HepG2 (cell line): ENCODE measurements around the gene CYLC2. TPM values are rescaled to one million over a fixed set of nuclear protein-coding genes. Genes with fewer than 3 reads are reported as not detected.

Experiments used
- ATAC-seq: fragments of 200-7000 bp; cut with Tn5 transposase; 3 replicates; pipeline ENCODE4 v1.9.1; 2020; ENCODE audit warnings: mild to moderate bottlenecking, moderate library complexity
- BruUV-seq: library from RNA; stranded (reverse); fragments of 400-500 nt; replicated peaks from 2 replicates; lab custom pipeline; 2021; lab: Mats Ljungman, UMichigan
- CTCF ChIA-PET: fragments of 300-600 bp; formaldehyde crosslinking; extraction: SDS; loops from one replicate; lab custom pipeline; 2021; ENCODE audit warnings: low total read pairs, inconsistent platforms, low intra/inter-chr PET ratio; lab: Yijun Ruan, JAX
- POLR2A ChIA-PET: fragments of 350-600 bp; sonication (Branson Sonifier 250); formaldehyde crosslinking; loops from one replicate; lab custom pipeline; 2020; ENCODE audit warnings: antibody characterized with exemption, inconsistent platforms; lab: Yijun Ruan, JAX
- DNase-seq: peaks from one replicate; pipeline ENCODE4 v3.0.0-alpha.2; 2015; ENCODE audit warnings: low spot score
- FAIRE-seq: peaks from 3 replicates; lab custom pipeline; 2011; peaks lifted over from hg19 to GRCh38; lab: Jason Lieb, UNC
- H2AFZ ChIP-seq: one replicate; pipeline ENCODE4 v1.6.1; 2011; ENCODE audit warnings: low read length, inconsistent platforms
- H3K27ac ChIP-seq: fragments of 300-600 bp; 3 replicates; pipeline ENCODE4 v1.8.0; 2011; ENCODE audit warnings: mixed run types, mild to moderate bottlenecking, mixed read lengths, low read length, inconsistent platforms; ENCODE audit not compliant: insufficient read depth; ENCODE audit errors: extremely low read length
- H3K27me3 ChIP-seq, 2 experiments: fragments of 200-600 bp in 1 of 2; 2 replicates in 1 of 2; 3 replicates in 1 of 2; pipeline versions ENCODE4 v1.6.0 to v1.8.0; 2011; ENCODE audit warnings: low read length in 2 of 2, mild to moderate bottlenecking in 2 of 2, moderate library complexity in 2 of 2, inconsistent platforms in 1 of 2; ENCODE audit not compliant: insufficient read depth in 2 of 2, control insufficient read depth in 1 of 2
- H3K36me3 ChIP-seq, 2 experiments: fragments of 200-600 bp in 1 of 2; replicated peaks in 1 of 2; 2 replicates in 1 of 2; 3 replicates in 1 of 2; pipeline versions ENCODE4 v1.5.1 to v1.8.0; 2011; ENCODE audit warnings: low read length in 2 of 2, inconsistent platforms in 1 of 2; ENCODE audit not compliant: insufficient read depth in 2 of 2, control insufficient read depth in 1 of 2
- H3K4me1 ChIP-seq: 2 replicates; pipeline ENCODE4 v1.5.1; 2012; ENCODE audit warnings: low read length, inconsistent platforms; ENCODE audit not compliant: insufficient read depth
- H3K4me2 ChIP-seq: 2 replicates; pipeline ENCODE4 v1.6.0; 2011; ENCODE audit warnings: low read depth, low read length, inconsistent platforms
- H3K4me3 ChIP-seq, 3 experiments: fragments of 200-600 bp in 1 of 3; sonication (generic), shearing (Covaris generic) in 1 of 3; replicated peaks in 1 of 3; 2 replicates each; pipeline ENCODE4 v1.5.1; 2011 to 2016; ENCODE audit warnings: low read length in 3 of 3, inconsistent platforms in 2 of 3, low read depth in 2 of 3, mild to moderate bottlenecking in 2 of 3, control low read depth in 1 of 3, mixed read lengths in 1 of 3; ENCODE audit not compliant: insufficient read depth in 1 of 3
- H3K79me2 ChIP-seq: one replicate; pipeline ENCODE4 v1.6.1; 2011; ENCODE audit warnings: low read length, inconsistent platforms; ENCODE audit not compliant: insufficient read depth
- H3K9ac ChIP-seq: 2 replicates; pipeline ENCODE4 v1.6.0; 2011; ENCODE audit warnings: mild to moderate bottlenecking, low read depth, low read length, inconsistent platforms; ENCODE audit not compliant: insufficient read depth
- H3K9me3 ChIP-seq: 2 replicates; pipeline ENCODE4 v1.5.1; 2012; ENCODE audit warnings: mild to moderate bottlenecking, low read length
- H4K20me1 ChIP-seq: 2 replicates; pipeline ENCODE4 v1.6.0; 2011; ENCODE audit warnings: inconsistent platforms, mild to moderate bottlenecking, low read length, moderate library complexity; ENCODE audit not compliant: insufficient read depth
- CBX1 ChIP-seq: IDR thresholded peaks from one replicate; pipeline ENCODE4 v1.6.1; 2016; ENCODE audit warnings: antibody characterized with exemption, low read depth
- CHD2 ChIP-seq: IDR thresholded peaks from 2 replicates; pipeline ENCODE4 v1.6.1; 2011; ENCODE audit warnings: low read depth, low read length, improper control_type of control experiment
- HDAC6 ChIP-seq: fragments of 200-600 bp; sonication (generic); IDR thresholded peaks from 2 replicates; pipeline ENCODE4 v1.7.0; 2017; ENCODE audit warnings: mild to moderate bottlenecking, antibody characterized with exemption, low read length, low read depth
- HMG20A ChIP-seq: IDR thresholded peaks from 2 replicates; pipeline ENCODE4 v1.6.1; 2016; ENCODE audit warnings: borderline replicate concordance
- HOXA3 ChIP-seq: sonication (generic); formaldehyde crosslinking; IDR thresholded peaks from 2 replicates; pipeline ENCODE4 v1.5.0; 2020; ENCODE audit warnings: missing genetic modification reagents
- LCORL ChIP-seq, 2 experiments: fragments of 450-650 bp in 1 of 2; sonication (generic) in 1 of 2; formaldehyde crosslinking in 1 of 2; IDR thresholded peaks; 2 replicates each; pipeline versions ENCODE4 v1.5.0 to v1.6.1; 2017 to 2020; ENCODE audit warnings: antibody characterized with exemption in 1 of 2, missing genetic modification reagents in 1 of 2
- NFYB ChIP-seq: sonication (generic); formaldehyde crosslinking; IDR thresholded peaks from 2 replicates; pipeline ENCODE4 v1.4.0; 2020; ENCODE audit warnings: missing genetic modification reagents
- NR2F2 ChIP-seq: IDR thresholded peaks from 2 replicates; pipeline ENCODE4 v1.6.1; 2012; ENCODE audit warnings: low read depth, inconsistent platforms, borderline replicate concordance
- POGZ ChIP-seq: sonication (generic); formaldehyde crosslinking; IDR thresholded peaks from 2 replicates; pipeline ENCODE4 v1.4.0; 2020; ENCODE audit warnings: mild to moderate bottlenecking, missing genetic modification reagents
- TAF15 ChIP-seq: fragments of 200-400 bp; formaldehyde crosslinking; IDR thresholded peaks from one replicate; pipeline ENCODE4 v1.6.1; 2018; ENCODE audit warnings: mild to moderate bottlenecking, low read depth, low read length; ENCODE audit not compliant: poor library complexity, severe bottlenecking
- TGIF2 ChIP-seq: IDR thresholded peaks from 2 replicates; pipeline ENCODE4 v1.6.1; 2016; ENCODE audit warnings: control low read depth, missing compliant biosample characterization
- ZNF335 ChIP-seq: sonication (generic); formaldehyde crosslinking; IDR thresholded peaks from 2 replicates; pipeline ENCODE4 v1.4.0; 2020; ENCODE audit warnings: missing genetic modification reagents
- ZNF468 ChIP-seq: sonication (generic); formaldehyde crosslinking; IDR thresholded peaks from 2 replicates; pipeline ENCODE4 v1.8.0; 2022; ENCODE audit warnings: mild to moderate bottlenecking, moderate library complexity, missing genetic modification reagents
- ZNF546 ChIP-seq: sonication (generic); formaldehyde crosslinking; conservative IDR thresholded peaks from 2 replicates; pipeline ENCODE4 v1.8.1; 2023; ENCODE audit warnings: mild to moderate bottlenecking, missing genetic modification reagents
- ZNF781 ChIP-seq: sonication (generic); formaldehyde crosslinking; IDR thresholded peaks from 2 replicates; pipeline ENCODE4 v1.5.1; 2020; ENCODE audit warnings: borderline replicate concordance, mild to moderate bottlenecking, missing genetic modification reagents; ENCODE audit errors: not compliant biosample characterization
- ZNF839 ChIP-seq: sonication (generic); formaldehyde crosslinking; IDR thresholded peaks from 2 replicates; pipeline ENCODE4 v1.4.0; 2020; ENCODE audit warnings: missing genetic modification reagents, mild to moderate bottlenecking, borderline replicate concordance
- ZNF850 ChIP-seq: sonication (generic); formaldehyde crosslinking; conservative IDR thresholded peaks from 2 replicates; pipeline ENCODE4 v1.9.0; 2021; ENCODE audit warnings: mild to moderate bottlenecking, missing genetic modification reagents
- WGBS: methylation state at CpG from one replicate; pipeline ENCODE4 v1.1.6; 2017; ENCODE audit warnings: low lambda C conversion rate; 5-methylcytosine and 5-hydroxymethylcytosine counted together
- in situ Hi-C: cut with HindIII; loops from 2 replicates; pipeline ENCODE4 v1.10.0; 2017; ENCODE audit warnings: low pct_unique_long_range_greater_than_20kb; ENCODE audit not compliant: extremely low pct_ligation_motif_present
- intact Hi-C: fragments of 100-400 bp; cut with micrococcal nuclease; formaldehyde crosslinking; loops from one replicate; pipeline ENCODE4 v1.10.0; 2022; ENCODE audit not compliant: unreplicated experiment
- polyA plus RNA-seq, 8 experiments: library from polyadenylated mRNA; depleted of rRNA in 3 of 8; stranded (reverse) in 7 of 8; unstranded in 1 of 8; fragments of >200 nt; fragmentation: Illumina TruSeq in 4 of 8; extraction: Trizol in 4 of 8; gene quantifications; 2 replicates each; pipeline versions ENCODE4 v1.2.1 to v1.2.3, GENCODE V29; 2011 to 2016; ENCODE audit warnings: low read depth in 4 of 8, missing spikeins in 1 of 8, mixed read lengths in 1 of 8; ENCODE audit not compliant: insufficient read depth in 1 of 8
- total RNA-seq, 5 experiments: library from RNA; depleted of rRNA; stranded (reverse); fragments of >200 nt; fragmentation: Illumina TruSeq; extraction: Trizol; gene quantifications; 2 replicates each; pipeline ENCODE4 v1.2.3, GENCODE V29; 2016; ENCODE audit warnings: low read depth in 1 of 5
- TF ChIP-seq, protein P1 (sequence below): sonication (generic); formaldehyde crosslinking; IDR thresholded peaks from 2 replicates; pipeline ENCODE4 v1.4.0; 2020; ENCODE audit warnings: missing genetic modification reagents
- TF ChIP-seq, protein P2 (sequence below), 2 experiments: sonication (generic) in 1 of 2; formaldehyde crosslinking in 1 of 2; IDR thresholded peaks; 2 replicates each; pipeline versions ENCODE4 v1.5.1 to v1.6.1; 2011 to 2020; ENCODE audit warnings: borderline replicate concordance in 1 of 2, low read depth in 1 of 2, low read length in 1 of 2, mild to moderate bottlenecking in 1 of 2, missing genetic modification reagents in 1 of 2, moderate library complexity in 1 of 2

Gene CYLC2
- total and polyA plus RNA-seq, 2 of the 13 experiments (the other 11 are each of a cell fraction or from before 2014, with no cell fraction given): not detected

DNA sequence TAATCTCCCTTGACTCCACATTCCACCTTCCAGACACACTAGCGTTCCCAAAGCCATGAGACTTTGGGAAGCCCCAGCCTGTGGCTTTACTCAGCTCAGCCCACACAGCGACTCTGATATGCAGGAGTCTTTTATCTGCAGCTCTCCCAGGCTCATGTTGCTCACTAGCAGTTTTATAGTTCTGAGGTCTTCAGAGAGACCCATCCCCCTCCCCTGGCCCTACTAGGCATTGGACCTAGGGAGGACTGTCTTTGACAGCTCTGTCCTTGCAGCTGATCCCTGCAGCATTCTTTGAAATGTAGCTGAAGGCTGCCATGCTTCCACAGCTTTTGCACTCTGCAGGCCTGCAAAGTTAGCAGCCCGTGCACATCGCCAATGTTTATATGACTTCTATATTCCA is 19.9 kb upstream of the CYLC2 start:
- CTCF ChIA-PET: no interaction called here
- in situ Hi-C loops: no loop called here
- Histone ChIP-seq H2AFZ (no peak overlapping the region), H3K4me1 (no peaks in the 10 kb centered on the region), H3K27me3 (no peaks in the 10 kb centered on the region), H3K79me2 (no peaks in the 10 kb centered on the region), H3K4me3 (no peak overlapping the region), H4K20me1 (no peaks in the 10 kb centered on the region), H3K4me2 (no peak overlapping the region), H3K36me3 (no peaks in the 10 kb centered on the region)
- DNase-seq (no peak), ATAC-seq (no peak)
- 2% methylated on average over 3 of the region's 4 CpGs for WGBS
- POLR2A ChIA-PET: no interaction called here
- TF ChIP-seq HMG20A (CRISPR knock-in tag) (no peak), TAF15 (no peak), HOXA3 (CRISPR knock-in tag) (no peak), TGIF2 (CRISPR knock-in tag) (no peak), CBX1 (no peak), NR2F2 (no peak), ZNF546 (CRISPR knock-in tag) (no peak), ZNF468 (CRISPR knock-in tag) (no peak), POGZ (CRISPR knock-in tag) (no peak), ZNF839 (CRISPR knock-in tag) (no peak), LCORL (IDR thresholded peaks at IDR 0.05) (no peak), LCORL (CRISPR knock-in tag; IDR thresholded peaks at IDR 0.05) (no peak), ZNF781 (CRISPR knock-in tag) (no peak), ZNF850 (no peak), ZNF335 (no peak), HDAC6 (no peak), NFYB (CRISPR knock-in tag) (no peak), CHD2 (no peak)
- TF ChIP-seq, protein P1, sequence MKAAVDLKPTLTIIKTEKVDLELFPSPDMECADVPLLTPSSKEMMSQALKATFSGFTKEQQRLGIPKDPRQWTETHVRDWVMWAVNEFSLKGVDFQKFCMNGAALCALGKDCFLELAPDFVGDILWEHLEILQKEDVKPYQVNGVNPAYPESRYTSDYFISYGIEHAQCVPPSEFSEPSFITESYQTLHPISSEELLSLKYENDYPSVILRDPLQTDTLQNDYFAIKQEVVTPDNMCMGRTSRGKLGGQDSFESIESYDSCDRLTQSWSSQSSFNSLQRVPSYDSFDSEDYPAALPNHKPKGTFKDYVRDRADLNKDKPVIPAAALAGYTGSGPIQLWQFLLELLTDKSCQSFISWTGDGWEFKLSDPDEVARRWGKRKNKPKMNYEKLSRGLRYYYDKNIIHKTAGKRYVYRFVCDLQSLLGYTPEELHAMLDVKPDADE (CRISPR knock-in tag): no peak
- TF ChIP-seq, protein P2, sequence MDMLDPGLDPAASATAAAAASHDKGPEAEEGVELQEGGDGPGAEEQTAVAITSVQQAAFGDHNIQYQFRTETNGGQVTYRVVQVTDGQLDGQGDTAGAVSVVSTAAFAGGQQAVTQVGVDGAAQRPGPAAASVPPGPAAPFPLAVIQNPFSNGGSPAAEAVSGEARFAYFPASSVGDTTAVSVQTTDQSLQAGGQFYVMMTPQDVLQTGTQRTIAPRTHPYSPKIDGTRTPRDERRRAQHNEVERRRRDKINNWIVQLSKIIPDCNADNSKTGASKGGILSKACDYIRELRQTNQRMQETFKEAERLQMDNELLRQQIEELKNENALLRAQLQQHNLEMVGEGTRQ (IDR thresholded peaks at IDR 0.05; ENCODE audit: low read depth, low read length): no peak
- TF ChIP-seq, protein P2 (CRISPR knock-in tag; IDR thresholded peaks at IDR 0.05; ENCODE audit: borderline replicate concordance): no peak
- TF ChIP-seq, all 625 proteins: peak for 0
- FAIRE-seq: no peak
- H3K9ac ChIP-seq: no peak overlapping the region
- no peak overlapping the region for H3K27ac ChIP-seq
- intact Hi-C loops: no loop called here
- peaks cover 14% of the 10 kb centered on the region for H3K9me3 ChIP-seq
- BruUV-seq: no TSS peak
